Osteocyte (in vitro differentiated cells): ENCODE measurements around the gene STXBP3. TPM values are rescaled to one million over a fixed set of nuclear protein-coding genes. Genes with fewer than 3 reads are reported as not detected.
A peak's percentile ranks its signal among the peaks of the same experiment; 100 is the strongest.

Experiments used
- DNase-seq: peaks from one replicate; pipeline ENCODE4 v3.0.0; 2021; ENCODE audit warnings: mixed read lengths; ENCODE audit not compliant: unreplicated experiment; ENCODE audit errors: extremely low spot score
- H3K27ac Mint-ChIP-seq: one replicate; pipeline ENCODE4 v1.8.0; 2021; ENCODE audit warnings: mild to moderate bottlenecking, mixed read lengths; ENCODE audit not compliant: unreplicated experiment
- H3K27me3 Mint-ChIP-seq: one replicate; pipeline ENCODE4 v1.8.0; 2021; ENCODE audit warnings: mixed read lengths; ENCODE audit not compliant: unreplicated experiment
- H3K36me3 Mint-ChIP-seq: one replicate; pipeline ENCODE4 v1.8.0; 2021; ENCODE audit warnings: mixed read lengths; ENCODE audit not compliant: unreplicated experiment
- H3K4me1 Mint-ChIP-seq: one replicate; pipeline ENCODE4 v1.8.0; 2021; ENCODE audit warnings: mixed read lengths; ENCODE audit not compliant: unreplicated experiment
- H3K4me3 Mint-ChIP-seq: one replicate; pipeline ENCODE4 v1.8.0; 2021; ENCODE audit warnings: mild to moderate bottlenecking, moderate library complexity, mixed read lengths; ENCODE audit not compliant: unreplicated experiment
- H3K9me3 Mint-ChIP-seq: one replicate; pipeline ENCODE4 v1.8.0; 2021; ENCODE audit warnings: mixed read lengths; ENCODE audit not compliant: unreplicated experiment
- total RNA-seq: library from RNA; stranded (reverse); gene quantifications from 2 replicates; pipeline ENCODE4 v1.2.1, GENCODE V29; 2021
- TF ChIP-seq, protein P1 (sequence below): fragments of 200-600 bp; sonication (generic); IDR thresholded peaks from 2 replicates; pipeline ENCODE4 v1.5.0; 2021; ENCODE audit warnings: antibody characterized with exemption, mild to moderate bottlenecking, moderate library complexity

The STXBP3 gene
- total RNA-seq, 1 donor from 2014 or later: 54.7 TPM

DNA sequence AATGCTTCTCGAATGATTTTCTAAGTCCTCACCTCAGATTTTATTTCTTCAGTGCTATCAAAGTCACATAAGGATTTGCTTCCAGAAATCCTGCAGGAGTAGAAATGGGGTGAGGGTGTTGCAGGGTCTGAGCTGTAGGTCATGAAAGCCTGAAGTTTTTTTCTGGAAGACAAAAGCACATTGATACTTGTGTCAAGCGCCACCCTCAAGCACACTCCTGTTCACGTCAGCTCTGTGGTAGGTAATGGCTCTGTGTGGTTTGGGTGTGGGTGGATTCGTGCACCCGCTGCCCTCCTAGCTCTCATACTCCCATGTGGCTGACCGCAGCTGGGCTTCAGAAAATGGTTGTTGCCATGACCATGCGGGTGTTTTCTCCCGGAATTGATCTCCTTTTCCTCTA lies 70.5 kb downstream of the STXBP3 start:
- Mint-ChIP-seq H3K4me3 (peak overlapping the region; percentile 66), H3K27me3 (no peaks in the 10 kb centered on the region), H3K9me3 (no peaks in the 10 kb centered on the region), H3K36me3 (no peaks in the 10 kb centered on the region), H3K27ac (peak overlapping the region; percentile 100), H3K4me1 (peaks cover 48% of the 10 kb centered on the region)
- TF ChIP-seq, protein P1, sequence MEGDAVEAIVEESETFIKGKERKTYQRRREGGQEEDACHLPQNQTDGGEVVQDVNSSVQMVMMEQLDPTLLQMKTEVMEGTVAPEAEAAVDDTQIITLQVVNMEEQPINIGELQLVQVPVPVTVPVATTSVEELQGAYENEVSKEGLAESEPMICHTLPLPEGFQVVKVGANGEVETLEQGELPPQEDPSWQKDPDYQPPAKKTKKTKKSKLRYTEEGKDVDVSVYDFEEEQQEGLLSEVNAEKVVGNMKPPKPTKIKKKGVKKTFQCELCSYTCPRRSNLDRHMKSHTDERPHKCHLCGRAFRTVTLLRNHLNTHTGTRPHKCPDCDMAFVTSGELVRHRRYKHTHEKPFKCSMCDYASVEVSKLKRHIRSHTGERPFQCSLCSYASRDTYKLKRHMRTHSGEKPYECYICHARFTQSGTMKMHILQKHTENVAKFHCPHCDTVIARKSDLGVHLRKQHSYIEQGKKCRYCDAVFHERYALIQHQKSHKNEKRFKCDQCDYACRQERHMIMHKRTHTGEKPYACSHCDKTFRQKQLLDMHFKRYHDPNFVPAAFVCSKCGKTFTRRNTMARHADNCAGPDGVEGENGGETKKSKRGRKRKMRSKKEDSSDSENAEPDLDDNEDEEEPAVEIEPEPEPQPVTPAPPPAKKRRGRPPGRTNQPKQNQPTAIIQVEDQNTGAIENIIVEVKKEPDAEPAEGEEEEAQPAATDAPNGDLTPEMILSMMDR: no peak
- no peak for DNase-seq

DNA sequence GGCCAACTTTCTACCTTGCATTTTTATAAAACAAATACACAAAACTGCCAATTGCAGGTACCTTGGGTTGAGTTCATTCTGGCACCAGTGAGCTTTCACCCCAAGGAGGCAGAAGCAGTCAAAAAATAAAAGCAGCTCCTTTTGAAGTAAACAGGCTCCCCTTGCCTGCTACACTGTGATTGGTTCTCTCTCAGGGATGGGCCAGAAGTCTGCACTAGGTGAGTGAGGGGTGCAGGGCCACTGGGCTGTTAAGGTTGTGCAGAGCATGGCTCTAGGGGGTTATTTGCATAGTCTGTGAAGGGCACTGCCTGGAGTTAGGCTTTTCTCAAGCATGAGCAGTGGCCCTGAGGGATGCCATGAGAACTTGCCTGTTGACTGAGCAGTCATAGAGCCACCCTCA lies 71.3 kb downstream of the STXBP3 start:
- DNase-seq: no peak
- peak overlapping the region; percentile 100 for H3K27ac Mint-ChIP-seq
- peak overlapping the region; percentile 29 for H3K4me3 Mint-ChIP-seq
- no peaks in the 10 kb centered on the region for H3K9me3 Mint-ChIP-seq
- H3K36me3 Mint-ChIP-seq: no peaks in the 10 kb centered on the region
- no peaks in the 10 kb centered on the region for H3K27me3 Mint-ChIP-seq
- TF ChIP-seq, protein P1: no peak
- peaks cover 48% of the 10 kb centered on the region for H3K4me1 Mint-ChIP-seq

DNA sequence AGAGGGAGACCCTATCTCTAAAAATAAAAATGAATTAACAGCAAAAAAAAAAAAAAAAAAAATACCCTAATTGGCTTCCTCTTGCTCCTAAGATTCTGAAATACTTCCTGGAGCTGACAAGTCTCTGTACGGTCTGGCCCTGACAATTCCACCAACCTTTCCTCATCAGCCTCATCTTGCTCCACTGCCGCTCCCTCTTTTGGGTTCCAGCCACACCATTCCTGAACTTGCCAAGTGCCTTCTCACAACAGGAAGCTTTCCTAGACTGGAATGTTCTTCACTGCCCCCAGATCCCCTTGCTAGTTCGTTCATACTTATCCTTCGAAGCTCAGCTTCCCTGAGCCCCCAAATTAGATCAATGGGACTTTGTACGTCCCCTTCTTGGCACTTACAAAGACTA lies 73.4 kb downstream of the STXBP3 start:
- H3K9me3 Mint-ChIP-seq: no peaks in the 10 kb centered on the region
- TF ChIP-seq, protein P1: no peak
- H3K27ac Mint-ChIP-seq: no peak overlapping the region
- H3K4me1 Mint-ChIP-seq: peaks cover 35% of the 10 kb centered on the region
- H3K27me3 Mint-ChIP-seq: no peaks in the 10 kb centered on the region
- DNase-seq: no peak
- H3K36me3 Mint-ChIP-seq: peaks cover 3% of the 10 kb centered on the region
- no peak overlapping the region for H3K4me3 Mint-ChIP-seq

DNA sequence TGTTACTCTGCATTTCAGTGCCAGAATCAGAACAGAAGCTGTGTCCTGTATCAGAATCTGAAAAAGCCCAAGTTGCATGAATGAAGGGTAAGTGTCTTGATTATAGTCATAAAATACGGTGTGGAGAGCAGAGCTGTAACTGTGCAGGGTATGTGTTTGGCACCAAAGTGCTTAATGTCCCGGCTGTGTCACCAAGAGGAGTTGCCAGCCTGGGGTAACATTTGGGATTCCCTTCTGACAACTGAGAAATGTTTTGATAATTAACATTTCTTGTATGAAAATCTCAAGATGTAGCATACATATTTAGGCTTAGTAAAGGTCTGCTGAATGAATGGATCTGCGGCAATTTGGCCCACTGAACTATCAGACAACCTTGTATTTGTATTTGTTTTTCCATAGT lies 77.2 kb downstream of the STXBP3 start:
- Mint-ChIP-seq H3K9me3 (no peaks in the 10 kb centered on the region), H3K27me3 (no peaks in the 10 kb centered on the region), H3K36me3 (peaks cover 3% of the 10 kb centered on the region), H3K27ac (no peak overlapping the region), H3K4me3 (no peak overlapping the region), H3K4me1 (peaks cover 18% of the 10 kb centered on the region)
- TF ChIP-seq, protein P1: no peak
- DNase-seq: no peak

DNA sequence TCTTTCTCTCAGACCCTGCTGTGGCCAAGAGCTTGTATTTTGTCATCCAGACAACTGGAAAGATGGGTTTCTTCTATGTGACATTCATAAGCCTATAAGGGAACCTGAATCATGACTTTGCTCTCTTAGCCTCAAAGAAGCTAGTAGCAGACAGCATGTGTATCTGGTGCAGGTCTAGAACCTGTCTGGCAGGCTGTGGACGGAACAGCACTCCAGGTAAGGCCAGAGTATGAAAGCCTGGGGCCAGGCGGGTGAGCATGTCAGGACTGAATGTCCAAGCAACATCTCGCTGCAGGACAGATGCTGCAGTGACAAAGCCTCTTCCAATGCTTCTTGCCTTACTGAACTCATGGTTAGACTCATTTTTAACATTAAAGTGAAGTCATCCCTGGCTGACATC lies 77.6 kb downstream of the STXBP3 start:
- TF ChIP-seq, protein P1: no peak
- Mint-ChIP-seq H3K27me3 (no peaks in the 10 kb centered on the region), H3K4me1 (peaks cover 22% of the 10 kb centered on the region), H3K36me3 (peaks cover 3% of the 10 kb centered on the region), H3K4me3 (no peak overlapping the region), H3K27ac (no peak overlapping the region), H3K9me3 (no peaks in the 10 kb centered on the region)
- no peak for DNase-seq
